ENCODE data around the gene ZNF598. TPM values are rescaled to one million over a fixed set of nuclear protein-coding genes. Genes with fewer than 3 reads are reported as not detected.
A peak's percentile ranks its signal among the peaks of the same experiment; 100 is the strongest.
"Not testable (repeated sequence)": the region's sequence is repeated elsewhere in the genome, so short reads cannot be mapped to it uniquely, and the experiment has no call there.

ZNF598 gene
- polyA plus RNA-seq, 1 donor, result 32.1 TPM

- DNase-seq, result no peak
These were observed 35.2 kb downstream of the ZNF598 start for GRCh38 chr16:1974157-1975070.

- DNase-seq, result no peak
These were observed 36.0 kb downstream of the ZNF598 start for GRCh38 chr16:1973461-1974156.

GRCh38 chr16:1972490-1972877, 37.1 kb downstream of the ZNF598 start:
- no peak for DNase-seq

- DNase-seq, result peak; percentile 97
These were observed 37.7 kb downstream of the ZNF598 start, which contains the start of gene TBL3 for GRCh38 chr16:1971796-1972489. Gene TBL3, plus strand, starts transcription at chr16:1972053. Its CDS starts 112 bp downstream, at chr16:1972165.

- DNase-seq, result no peak
These were observed 41.3 kb downstream of the ZNF598 start for GRCh38 chr16:1968146-1968953.

GRCh38 chr16:1966460-1966859, 43.2 kb downstream of the ZNF598 start, which contains the start of gene RNF151:
Gene RNF151, plus strand, starts transcription at chr16:1966856. Its CDS starts 26 bp downstream, at chr16:1966882.
- DNase-seq, result no peak

GRCh38 chr16:1965396-1966001, 44.1 kb downstream of the ZNF598 start:
- DNase-seq, result no peak

- peak; percentile 99 for DNase-seq
These were observed 44.9 kb downstream of the ZNF598 start, which contains the start of gene RPS2 for GRCh38 chr16:1964506-1965395. Gene RPS2, minus strand, starts transcription at chr16:1964826. Its CDS starts 201 bp downstream, at chr16:1964625.

GRCh38 chr16:1963806-1964505, 45.7 kb downstream of the ZNF598 start:
- peak; percentile 50 for DNase-seq

GRCh38 chr16:1962161-1963153, 47.2 kb downstream of the ZNF598 start:
- DNase-seq, result not testable (repeated sequence)

GRCh38 chr16:1961651-1962067, 48.0 kb downstream of the ZNF598 start:
- no peak for DNase-seq

- no peak for DNase-seq
These were observed 48.7 kb downstream of the ZNF598 start for GRCh38 chr16:1960665-1961630.

GRCh38 chr16:1959269-1960039, 50.2 kb downstream of the ZNF598 start, which contains the start of gene NDUFB10:
Gene NDUFB10, plus strand, starts transcription at chr16:1959538. Its CDS starts 87 bp downstream, at chr16:1959625.
- DNase-seq, result peak; percentile 94

- no peak for DNase-seq
These were observed 50.8 kb downstream of the ZNF598 start for GRCh38 chr16:1958715-1959268.

- not testable (repeated sequence) for DNase-seq
These were observed 51.5 kb downstream of the ZNF598 start for GRCh38 chr16:1958143-1958491.

Data from hindlimb muscle (tissue), 1 donor.